ENCODE data around the gene ABCA13. TPM values are rescaled to one million over a fixed set of nuclear protein-coding genes. Genes with fewer than 3 reads are reported as not detected.

The ABCA13 gene
- total and polyA plus RNA-seq, 2 of the 4 experiments (the other 2 are of a cell fraction), result under 0.01 to 0.07 TPM

- no peaks in the 10 kb centered on the region for H3K79me1 ChIP-seq (ENCODE audit: low read depth in 1 of 2, low read length in 2 of 2)
- H2BK20ac ChIP-seq (ENCODE audit: low read depth, low read length), result no peak overlapping the region
- H3K23ac ChIP-seq (ENCODE audit: low read depth, low read length), result no peak overlapping the region
- no peak overlapping the region for H2BK120ac ChIP-seq (ENCODE audit: low read depth, low read length)
- H3K56ac ChIP-seq (ENCODE audit: extremely low read depth, insufficient read depth, low read length), result no peak overlapping the region
- H3K14ac ChIP-seq (replicated peaks; ENCODE audit: low read depth, low read length), result no peak overlapping the region
- intact Hi-C loops (cut with micrococcal nuclease) (no loop called here), dilution Hi-C loops (cut with HindIII; ENCODE audit: low sequenced_read_pairs, unreplicated experiment) (no loop called here), in situ Hi-C loops (cut with MboI; ENCODE audit: low sequenced_read_pairs) (no loop called here)
- no peak for DNase-seq
- no peak overlapping the region for H3K4ac ChIP-seq (ENCODE audit: low read depth, low read length)
- H4K8ac ChIP-seq (ENCODE audit: low read depth in 2 of 2, low read length in 2 of 2), result no peak overlapping the region
- no peaks in the 10 kb centered on the region for H3K27me3 ChIP-seq (ENCODE audit: control insufficient read depth, insufficient read depth, low read length)
- H3K36me3 ChIP-seq (ENCODE audit: control insufficient read depth, insufficient read depth, low read length), result no peaks in the 10 kb centered on the region
- no peak overlapping the region for H3K9ac ChIP-seq (ENCODE audit: low read depth, low read length)
- H2BK5ac ChIP-seq (ENCODE audit: low read depth, low read length, poor library complexity, severe bottlenecking), result no peak overlapping the region
- H3K9me3 ChIP-seq (ENCODE audit: control insufficient read depth, insufficient read depth, low read length), result no peaks in the 10 kb centered on the region; the same call in 1 of the 2 replicates
- H3K18ac ChIP-seq (ENCODE audit: low read depth, low read length), result no peak overlapping the region
- H3K4me1 ChIP-seq (ENCODE audit: control insufficient read depth, insufficient read depth, low read length), result no peaks in the 10 kb centered on the region
- no peak overlapping the region for H2BK15ac ChIP-seq (ENCODE audit: low read depth, low read length)
- no peak overlapping the region for H2AFZ ChIP-seq (replicated peaks; ENCODE audit: low read length, poor library complexity)
- no peak overlapping the region for H4K91ac ChIP-seq (ENCODE audit: insufficient read depth, low read depth, low read length)
- ChIA-PET CTCF (no interaction called here), POLR2A (ENCODE audit: unreplicated experiment) (no interaction called here)
- no peak overlapping the region for H3K4me2 ChIP-seq (ENCODE audit: low read depth, low read length)
- no peak overlapping the region for H3K4me3 ChIP-seq (ENCODE audit: insufficient read depth, low read depth, low read length)
- no peak overlapping the region for H3K27ac ChIP-seq (ENCODE audit: insufficient read depth, low read length)
- TF ChIP-seq USF2 (IDR thresholded peaks at IDR 0.05; ENCODE audit: low read depth, low read length), result no peak
- TF ChIP-seq, protein P1, sequence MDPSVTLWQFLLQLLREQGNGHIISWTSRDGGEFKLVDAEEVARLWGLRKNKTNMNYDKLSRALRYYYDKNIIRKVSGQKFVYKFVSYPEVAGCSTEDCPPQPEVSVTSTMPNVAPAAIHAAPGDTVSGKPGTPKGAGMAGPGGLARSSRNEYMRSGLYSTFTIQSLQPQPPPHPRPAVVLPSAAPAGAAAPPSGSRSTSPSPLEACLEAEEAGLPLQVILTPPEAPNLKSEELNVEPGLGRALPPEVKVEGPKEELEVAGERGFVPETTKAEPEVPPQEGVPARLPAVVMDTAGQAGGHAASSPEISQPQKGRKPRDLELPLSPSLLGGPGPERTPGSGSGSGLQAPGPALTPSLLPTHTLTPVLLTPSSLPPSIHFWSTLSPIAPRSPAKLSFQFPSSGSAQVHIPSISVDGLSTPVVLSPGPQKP (IDR thresholded peaks at IDR 0.05; ENCODE audit: borderline replicate concordance, low read depth, low read length), result no peak
- TF ChIP-seq RAD21 (IDR thresholded peaks at IDR 0.05; ENCODE audit: low read length), result no peak
- TF ChIP-seq RFX5 (IDR thresholded peaks at IDR 0.05; ENCODE audit: low read depth, low read length), result no peak
- no peak for TF ChIP-seq RCOR1 (IDR thresholded peaks at IDR 0.05; ENCODE audit: insufficient replicate concordance, low read length)
- no peak for TF ChIP-seq BHLHE40 (IDR thresholded peaks at IDR 0.05; ENCODE audit: low read depth, low read length)
- no peak for TF ChIP-seq NFE2L2 (IDR thresholded peaks at IDR 0.05; ENCODE audit: low read depth, low read length)
- TF ChIP-seq FOS (IDR thresholded peaks at IDR 0.05; ENCODE audit: low read depth, low read length), result no peak
- no peak for TF ChIP-seq MAFK (IDR thresholded peaks at IDR 0.05; ENCODE audit: low read depth, low read length)
- TF ChIP-seq CTCF (conservative IDR thresholded peaks at IDR 0.05; ENCODE audit: low read depth, low read length), result no peak
- no peak for TF ChIP-seq POLR2A (IDR thresholded peaks at IDR 0.05; ENCODE audit: low read depth, low read length)
- no peak for TF ChIP-seq CHD1 (IDR thresholded peaks at IDR 0.05; ENCODE audit: low read depth, low read length)
- no peak for TF ChIP-seq CEBPB (IDR thresholded peaks at IDR 0.05; ENCODE audit: low read depth, low read length)
- no peak for TF ChIP-seq MAZ (IDR thresholded peaks at IDR 0.05; ENCODE audit: borderline replicate concordance, low read depth, low read length)
- TF ChIP-seq MXI1 (IDR thresholded peaks at IDR 0.05; ENCODE audit: borderline replicate concordance, low read depth, low read length), result no peak
- no peak for TF ChIP-seq SMC3 (IDR thresholded peaks at IDR 0.05; ENCODE audit: low read depth, low read length)
- H3K9me1 ChIP-seq (ENCODE audit: insufficient read depth, low read length), result no peaks in the 10 kb centered on the region
- no peak for ATAC-seq (ENCODE audit: low read depth)
- H2AK5ac ChIP-seq (ENCODE audit: low read depth, low read length), result no peak overlapping the region
- no peak overlapping the region for H4K5ac ChIP-seq (ENCODE audit: low read depth, low read length)
- BruUV-seq (replicated peaks), result no TSS peak
- WGBS, 2 experiments (ENCODE audit: extremely low coverage in 2 of 2, insufficient read length in 1 of 2), result 42% methylated on average over 2 of the region's 7 CpGs; no CpG with 5 or more reads in 1 of the 2 experiments
- H2AK9ac ChIP-seq (replicated peaks; ENCODE audit: low read depth, low read length, poor library complexity), result no peak overlapping the region
- H4K20me1 ChIP-seq (ENCODE audit: insufficient read depth, low read length), result no peaks in the 10 kb centered on the region
These were observed 446.2 kb downstream of the ABCA13 start for GRCh38 chr7:48617508-48617907.
